ENCODE results near the gene MPDU1. TPM values are rescaled to one million over a fixed set of nuclear protein-coding genes. Genes with fewer than 3 reads are reported as not detected.

Gene MPDU1
- total and polyA plus RNA-seq, 2 of the 13 experiments (the other 11 are each of a cell fraction or from before 2014, with no cell fraction given) = 112 to 167 TPM

DNA sequence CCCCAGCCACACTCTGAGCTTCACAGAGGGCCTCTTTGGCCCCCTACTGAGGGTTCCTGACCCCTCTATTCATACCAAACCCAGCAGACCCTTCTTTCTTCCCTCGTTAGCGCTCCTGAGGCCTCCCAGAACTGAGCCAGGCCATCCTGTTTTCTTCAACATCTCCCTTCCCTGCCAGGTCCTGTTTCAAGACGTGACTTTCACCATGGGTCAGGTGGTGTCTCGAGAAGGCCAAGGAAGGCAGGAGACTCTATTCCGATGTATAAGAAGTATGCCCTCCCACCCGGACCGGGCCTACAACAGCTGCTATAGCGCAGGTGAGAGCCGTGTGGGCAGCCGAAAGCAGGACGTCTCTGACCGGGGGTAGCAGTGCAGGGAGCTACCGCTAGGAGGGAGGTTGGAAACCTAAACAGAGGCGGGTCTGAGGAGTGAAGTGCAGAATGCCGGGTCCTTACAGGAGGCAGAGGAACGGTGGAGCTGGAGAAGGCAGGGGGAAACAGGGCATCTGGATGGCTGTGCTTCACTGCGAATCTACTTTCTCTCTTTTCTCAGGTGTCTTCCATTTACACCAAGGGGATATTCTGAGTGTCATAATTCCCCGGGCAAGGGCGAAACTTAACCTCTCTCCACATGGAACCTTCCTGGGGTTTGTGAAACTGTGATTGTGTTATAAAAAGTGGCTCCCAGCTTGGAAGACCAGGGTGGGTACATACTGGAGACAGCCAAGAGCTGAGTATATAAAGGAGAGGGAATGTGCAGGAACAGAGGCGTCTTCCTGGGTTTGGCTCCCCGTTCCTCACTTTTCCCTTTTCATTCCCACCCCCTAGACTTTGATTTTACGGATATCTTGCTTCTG is 23.3 kb upstream of the MPDU1 start (continued):
- TF ChIP-seq, protein P1, sequence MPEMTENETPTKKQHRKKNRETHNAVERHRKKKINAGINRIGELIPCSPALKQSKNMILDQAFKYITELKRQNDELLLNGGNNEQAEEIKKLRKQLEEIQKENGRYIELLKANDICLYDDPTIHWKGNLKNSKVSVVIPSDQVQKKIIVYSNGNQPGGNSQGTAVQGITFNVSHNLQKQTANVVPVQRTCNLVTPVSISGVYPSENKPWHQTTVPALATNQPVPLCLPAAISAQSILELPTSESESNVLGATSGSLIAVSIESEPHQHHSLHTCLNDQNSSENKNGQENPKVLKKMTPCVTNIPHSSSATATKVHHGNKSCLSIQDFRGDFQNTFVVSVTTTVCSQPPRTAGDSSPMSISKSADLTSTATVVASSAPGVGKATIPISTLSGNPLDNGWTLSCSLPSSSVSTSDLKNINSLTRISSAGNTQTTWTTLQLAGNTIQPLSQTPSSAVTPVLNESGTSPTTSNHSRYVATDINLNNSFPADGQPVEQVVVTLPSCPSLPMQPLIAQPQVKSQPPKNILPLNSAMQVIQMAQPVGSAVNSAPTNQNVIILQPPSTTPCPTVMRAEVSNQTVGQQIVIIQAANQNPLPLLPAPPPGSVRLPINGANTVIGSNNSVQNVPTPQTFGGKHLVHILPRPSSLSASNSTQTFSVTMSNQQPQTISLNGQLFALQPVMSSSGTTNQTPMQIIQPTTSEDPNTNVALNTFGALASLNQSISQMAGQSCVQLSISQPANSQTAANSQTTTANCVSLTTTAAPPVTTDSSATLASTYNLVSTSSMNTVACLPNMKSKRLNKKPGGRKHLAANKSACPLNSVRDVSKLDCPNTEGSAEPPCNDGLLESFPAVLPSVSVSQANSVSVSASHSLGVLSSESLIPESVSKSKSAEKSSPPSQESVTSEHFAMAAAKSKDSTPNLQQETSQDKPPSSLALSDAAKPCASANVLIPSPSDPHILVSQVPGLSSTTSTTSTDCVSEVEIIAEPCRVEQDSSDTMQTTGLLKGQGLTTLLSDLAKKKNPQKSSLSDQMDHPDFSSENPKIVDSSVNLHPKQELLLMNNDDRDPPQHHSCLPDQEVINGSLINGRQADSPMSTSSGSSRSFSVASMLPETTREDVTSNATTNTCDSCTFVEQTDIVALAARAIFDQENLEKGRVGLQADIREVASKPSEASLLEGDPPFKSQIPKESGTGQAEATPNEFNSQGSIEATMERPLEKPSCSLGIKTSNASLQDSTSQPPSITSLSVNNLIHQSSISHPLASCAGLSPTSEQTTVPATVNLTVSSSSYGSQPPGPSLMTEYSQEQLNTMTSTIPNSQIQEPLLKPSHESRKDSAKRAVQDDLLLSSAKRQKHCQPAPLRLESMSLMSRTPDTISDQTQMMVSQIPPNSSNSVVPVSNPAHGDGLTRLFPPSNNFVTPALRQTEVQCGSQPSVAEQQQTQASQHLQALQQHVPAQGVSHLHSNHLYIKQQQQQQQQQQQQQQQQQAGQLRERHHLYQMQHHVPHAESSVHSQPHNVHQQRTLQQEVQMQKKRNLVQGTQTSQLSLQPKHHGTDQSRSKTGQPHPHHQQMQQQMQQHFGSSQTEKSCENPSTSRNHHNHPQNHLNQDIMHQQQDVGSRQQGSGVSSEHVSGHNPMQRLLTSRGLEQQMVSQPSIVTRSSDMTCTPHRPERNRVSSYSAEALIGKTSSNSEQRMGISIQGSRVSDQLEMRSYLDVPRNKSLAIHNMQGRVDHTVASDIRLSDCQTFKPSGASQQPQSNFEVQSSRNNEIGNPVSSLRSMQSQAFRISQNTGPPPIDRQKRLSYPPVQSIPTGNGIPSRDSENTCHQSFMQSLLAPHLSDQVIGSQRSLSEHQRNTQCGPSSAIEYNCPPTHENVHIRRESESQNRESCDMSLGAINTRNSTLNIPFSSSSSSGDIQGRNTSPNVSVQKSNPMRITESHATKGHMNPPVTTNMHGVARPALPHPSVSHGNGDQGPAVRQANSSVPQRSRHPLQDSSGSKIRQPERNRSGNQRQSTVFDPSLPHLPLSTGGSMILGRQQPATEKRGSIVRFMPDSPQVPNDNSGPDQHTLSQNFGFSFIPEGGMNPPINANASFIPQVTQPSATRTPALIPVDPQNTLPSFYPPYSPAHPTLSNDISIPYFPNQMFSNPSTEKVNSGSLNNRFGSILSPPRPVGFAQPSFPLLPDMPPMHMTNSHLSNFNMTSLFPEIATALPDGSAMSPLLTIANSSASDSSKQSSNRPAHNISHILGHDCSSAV (CRISPR knock-in tag; IDR thresholded peaks at IDR 0.05; ENCODE audit: borderline replicate concordance) = no peak
- TF ChIP-seq ZNF775 (CRISPR knock-in tag; IDR thresholded peaks at IDR 0.05; ENCODE audit: borderline replicate concordance) (no peak), RAD21 (CRISPR knock-in tag; IDR thresholded peaks at IDR 0.05) (peak; percentile 18; the same call in 1 of the 2 replicates), PHF8 (CRISPR knock-in tag; IDR thresholded peaks at IDR 0.05) (peak; percentile 34; the same call in 1 of the 2 replicates), ZNF558 (CRISPR knock-in tag; IDR thresholded peaks at IDR 0.05; ENCODE audit: borderline replicate concordance) (0 out of 2 replicates have a peak, but pooled peaks have one; percentile 4), ZNF24 (IDR thresholded peaks at IDR 0.05) (no peak), ZNF562 (CRISPR knock-in tag; IDR thresholded peaks at IDR 0.05; ENCODE audit: borderline replicate concordance) (no peak), ZFX (CRISPR knock-in tag; IDR thresholded peaks at IDR 0.05; ENCODE audit: low read depth) (peak; percentile 68), WIZ (CRISPR knock-in tag; IDR thresholded peaks at IDR 0.05) (no peak), MTF2 (CRISPR knock-in tag; IDR thresholded peaks at IDR 0.05; ENCODE audit: borderline replicate concordance) (no peak; the same call in 1 of the 2 replicates), MXI1 (IDR thresholded peaks at IDR 0.05; ENCODE audit: borderline replicate concordance, low read depth, low read length) (0 out of 3 replicates have a peak, but pooled peaks have one; percentile 18), ZNF790 (CRISPR knock-in tag; IDR thresholded peaks at IDR 0.05; ENCODE audit: borderline replicate concordance) (no peak), ZNF138 (CRISPR knock-in tag; IDR thresholded peaks at IDR 0.05; ENCODE audit: low read depth) (no peak), ZNF670 (CRISPR knock-in tag; IDR thresholded peaks at IDR 0.05; ENCODE audit: borderline replicate concordance) (no peak), ZNF724P (CRISPR knock-in tag; IDR thresholded peaks at IDR 0.05; ENCODE audit: borderline replicate concordance) (no peak), ZNF33A (CRISPR knock-in tag; IDR thresholded peaks at IDR 0.05; ENCODE audit: borderline replicate concordance) (no peak), CREM (IDR thresholded peaks at IDR 0.05) (no peak), CREM (CRISPR knock-in tag; IDR thresholded peaks at IDR 0.05) (no peak)
- TF ChIP-seq, protein P2, sequence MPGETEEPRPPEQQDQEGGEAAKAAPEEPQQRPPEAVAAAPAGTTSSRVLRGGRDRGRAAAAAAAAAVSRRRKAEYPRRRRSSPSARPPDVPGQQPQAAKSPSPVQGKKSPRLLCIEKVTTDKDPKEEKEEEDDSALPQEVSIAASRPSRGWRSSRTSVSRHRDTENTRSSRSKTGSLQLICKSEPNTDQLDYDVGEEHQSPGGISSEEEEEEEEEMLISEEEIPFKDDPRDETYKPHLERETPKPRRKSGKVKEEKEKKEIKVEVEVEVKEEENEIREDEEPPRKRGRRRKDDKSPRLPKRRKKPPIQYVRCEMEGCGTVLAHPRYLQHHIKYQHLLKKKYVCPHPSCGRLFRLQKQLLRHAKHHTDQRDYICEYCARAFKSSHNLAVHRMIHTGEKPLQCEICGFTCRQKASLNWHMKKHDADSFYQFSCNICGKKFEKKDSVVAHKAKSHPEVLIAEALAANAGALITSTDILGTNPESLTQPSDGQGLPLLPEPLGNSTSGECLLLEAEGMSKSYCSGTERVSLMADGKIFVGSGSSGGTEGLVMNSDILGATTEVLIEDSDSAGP (CRISPR knock-in tag; IDR thresholded peaks at IDR 0.05; ENCODE audit: borderline replicate concordance) = peak; percentile 42; the same call in 1 of the 2 replicates

All from HepG2 (cell line).